Esophagus squamous epithelium (tissue), 4 donors: ENCODE data around the gene SAPCD1.

Experiments used
- POLR2A ChIP-seq, 4 donors: fragments of 450-650 bp; IDR thresholded peaks; one replicate each; pipeline ENCODE4 v1.6.1; 2017; ENCODE audit warnings: antibody characterized with exemption in 4 of 4, mild to moderate bottlenecking in 4 of 4, moderate library complexity in 3 of 4
- TF ChIP-seq, protein P1 (sequence below), 6 experiments: fragments of 450-650 bp in 4 of 6; fragments of 200-600 bp in 2 of 6; sonication (generic) in 2 of 6; IDR thresholded peaks; one replicate each; pipeline ENCODE4 v1.5.1; 2016 to 2019; ENCODE audit warnings: antibody characterized with exemption in 6 of 6, mild to moderate bottlenecking in 4 of 6, moderate library complexity in 4 of 6

DNA sequence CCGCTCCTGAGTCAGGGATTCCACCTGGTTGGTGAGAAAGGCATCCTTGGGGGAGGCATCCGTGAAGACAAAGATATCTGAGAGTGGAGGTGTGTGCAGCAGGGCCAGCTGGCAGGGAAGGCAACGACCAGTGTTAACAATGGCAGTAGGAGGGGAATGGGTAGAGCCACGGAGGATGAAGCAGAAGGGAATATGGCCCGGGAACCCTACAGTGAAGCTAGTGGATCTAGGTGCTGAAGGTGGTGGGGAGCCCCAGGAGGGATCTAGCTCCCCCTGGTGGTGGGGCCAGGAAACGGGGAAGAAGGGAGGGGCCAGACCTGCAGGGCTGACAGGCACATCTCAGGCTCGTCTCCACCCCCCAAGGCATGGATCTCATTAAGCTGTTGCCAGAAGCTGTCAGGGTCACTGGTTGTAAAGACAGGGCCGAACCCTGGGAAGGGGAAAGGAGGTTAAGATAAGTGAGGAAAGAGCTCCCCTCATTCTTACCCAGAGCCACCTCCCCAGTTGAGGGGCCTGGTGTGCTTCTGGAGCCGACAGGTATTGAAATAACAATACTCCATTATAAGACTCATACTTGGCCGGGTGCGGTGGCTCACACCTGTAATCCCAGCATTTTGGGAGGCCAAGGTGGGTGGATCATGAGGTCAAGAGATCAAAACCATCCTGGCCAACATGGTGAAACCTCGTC lies 7.4 kb downstream of the SAPCD1 start:
- TF ChIP-seq, protein P1, sequence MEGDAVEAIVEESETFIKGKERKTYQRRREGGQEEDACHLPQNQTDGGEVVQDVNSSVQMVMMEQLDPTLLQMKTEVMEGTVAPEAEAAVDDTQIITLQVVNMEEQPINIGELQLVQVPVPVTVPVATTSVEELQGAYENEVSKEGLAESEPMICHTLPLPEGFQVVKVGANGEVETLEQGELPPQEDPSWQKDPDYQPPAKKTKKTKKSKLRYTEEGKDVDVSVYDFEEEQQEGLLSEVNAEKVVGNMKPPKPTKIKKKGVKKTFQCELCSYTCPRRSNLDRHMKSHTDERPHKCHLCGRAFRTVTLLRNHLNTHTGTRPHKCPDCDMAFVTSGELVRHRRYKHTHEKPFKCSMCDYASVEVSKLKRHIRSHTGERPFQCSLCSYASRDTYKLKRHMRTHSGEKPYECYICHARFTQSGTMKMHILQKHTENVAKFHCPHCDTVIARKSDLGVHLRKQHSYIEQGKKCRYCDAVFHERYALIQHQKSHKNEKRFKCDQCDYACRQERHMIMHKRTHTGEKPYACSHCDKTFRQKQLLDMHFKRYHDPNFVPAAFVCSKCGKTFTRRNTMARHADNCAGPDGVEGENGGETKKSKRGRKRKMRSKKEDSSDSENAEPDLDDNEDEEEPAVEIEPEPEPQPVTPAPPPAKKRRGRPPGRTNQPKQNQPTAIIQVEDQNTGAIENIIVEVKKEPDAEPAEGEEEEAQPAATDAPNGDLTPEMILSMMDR (IDR thresholded peaks at IDR 0.05) = peak; percentile 70 to 94 (median 90)
- no peak for TF ChIP-seq POLR2A (IDR thresholded peaks at IDR 0.05)
